ENCODE results near the gene COG1.

- TF ChIP-seq, protein P1, sequence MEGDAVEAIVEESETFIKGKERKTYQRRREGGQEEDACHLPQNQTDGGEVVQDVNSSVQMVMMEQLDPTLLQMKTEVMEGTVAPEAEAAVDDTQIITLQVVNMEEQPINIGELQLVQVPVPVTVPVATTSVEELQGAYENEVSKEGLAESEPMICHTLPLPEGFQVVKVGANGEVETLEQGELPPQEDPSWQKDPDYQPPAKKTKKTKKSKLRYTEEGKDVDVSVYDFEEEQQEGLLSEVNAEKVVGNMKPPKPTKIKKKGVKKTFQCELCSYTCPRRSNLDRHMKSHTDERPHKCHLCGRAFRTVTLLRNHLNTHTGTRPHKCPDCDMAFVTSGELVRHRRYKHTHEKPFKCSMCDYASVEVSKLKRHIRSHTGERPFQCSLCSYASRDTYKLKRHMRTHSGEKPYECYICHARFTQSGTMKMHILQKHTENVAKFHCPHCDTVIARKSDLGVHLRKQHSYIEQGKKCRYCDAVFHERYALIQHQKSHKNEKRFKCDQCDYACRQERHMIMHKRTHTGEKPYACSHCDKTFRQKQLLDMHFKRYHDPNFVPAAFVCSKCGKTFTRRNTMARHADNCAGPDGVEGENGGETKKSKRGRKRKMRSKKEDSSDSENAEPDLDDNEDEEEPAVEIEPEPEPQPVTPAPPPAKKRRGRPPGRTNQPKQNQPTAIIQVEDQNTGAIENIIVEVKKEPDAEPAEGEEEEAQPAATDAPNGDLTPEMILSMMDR (IDR thresholded peaks at IDR 0.05; ENCODE audit: low read depth, low read length), result no peak
- TF ChIP-seq POLR2A (IDR thresholded peaks at IDR 0.05; ENCODE audit: extremely low read depth, insufficient read length) (no peak), MAX (IDR thresholded peaks at IDR 0.05; ENCODE audit: low read depth, low read length) (no peak), MYC (IDR thresholded peaks at IDR 0.05; ENCODE audit: low read depth, low read length) (no peak)
Measured at GRCh38 chr17:73230088-73230487, 37.2 kb downstream of the COG1 start.
